ENCODE data around the gene RNF4.
A peak's percentile ranks its signal among the peaks of the same experiment; 100 is the strongest.
"Not testable (repeated sequence)": the region's sequence is repeated elsewhere in the genome, so short reads cannot be mapped to it uniquely, and the experiment has no call there.

The RNF4 gene

GRCh38 chr4:2457481-2458295, 11.2 kb upstream of the RNF4 start:
- no peak for DNase-seq (ENCODE audit: low read depth in 2 of 2)

- DNase-seq (ENCODE audit: low read depth in 2 of 2): no peak
These were observed 10.1 kb upstream of the RNF4 start for GRCh38 chr4:2458546-2459491.

- DNase-seq (ENCODE audit: low read depth in 2 of 2): no peak
These were observed 9.1 kb upstream of the RNF4 start for GRCh38 chr4:2459589-2460349.

GRCh38 chr4:2461246-2461960, 7.5 kb upstream of the RNF4 start:
- no peak for DNase-seq (ENCODE audit: low read depth in 2 of 2)

- DNase-seq (ENCODE audit: low read depth in 2 of 2): peak; percentile 25 to 43
These were observed 6.5 kb upstream of the RNF4 start for GRCh38 chr4:2462218-2462991.

GRCh38 chr4:2462992-2463762, 5.7 kb upstream of the RNF4 start:
- no peak for DNase-seq (ENCODE audit: low read depth in 2 of 2)

- DNase-seq (ENCODE audit: low read depth in 2 of 2): no peak
These were observed 3.9 kb upstream of the RNF4 start for GRCh38 chr4:2465032-2465431.

- DNase-seq (ENCODE audit: low read depth in 2 of 2): not testable (repeated sequence)
These were observed 3.4 kb upstream of the RNF4 start for GRCh38 chr4:2465544-2465943.

- DNase-seq (ENCODE audit: low read depth in 2 of 2): peak; percentile 52 to 54
These were observed 482 bp downstream of the RNF4 start for GRCh38 chr4:2469192-2469984.

GRCh38 chr4:2470791-2471190, 1.9 kb downstream of the RNF4 start:
- no peak for DNase-seq (ENCODE audit: low read depth in 2 of 2)

GRCh38 chr4:2472187-2472586, 3.3 kb downstream of the RNF4 start:
- no peak for DNase-seq (ENCODE audit: low read depth in 2 of 2)

GRCh38 chr4:2478229-2478628, 9.3 kb downstream of the RNF4 start:
- no peak for DNase-seq (ENCODE audit: low read depth in 2 of 2)

- DNase-seq (ENCODE audit: low read depth in 2 of 2): no peak
These were observed 11.7 kb downstream of the RNF4 start for GRCh38 chr4:2480649-2481048.

- DNase-seq (ENCODE audit: low read depth in 2 of 2): no peak
These were observed 13.3 kb downstream of the RNF4 start for GRCh38 chr4:2482192-2482591.

GRCh38 chr4:2482693-2483092, 13.8 kb downstream of the RNF4 start:
- DNase-seq (ENCODE audit: low read depth in 2 of 2): no peak

GRCh38 chr4:2483237-2483636, 14.3 kb downstream of the RNF4 start:
- DNase-seq (ENCODE audit: low read depth in 2 of 2): no peak

- DNase-seq (ENCODE audit: low read depth in 2 of 2): no peak
These were observed 15.3 kb downstream of the RNF4 start for GRCh38 chr4:2484185-2484584.

- DNase-seq (ENCODE audit: low read depth in 2 of 2): peak; percentile 33 to 44
These were observed 16.1 kb downstream of the RNF4 start for GRCh38 chr4:2484993-2485392.

- DNase-seq (ENCODE audit: low read depth in 2 of 2): no peak
These were observed 17.1 kb downstream of the RNF4 start for GRCh38 chr4:2485956-2486355.

Measured in stimulated activated CD8-positive, alpha-beta memory T cell treated with anti-CD3 and anti-CD28 coated beads, Interleukin-2, amount 100 ng/mL, for 1 hour (primary cell).